Measurements from ENCODE around the gene PPP1R37.

Gene PPP1R37

GRCh38 chr19:45159210-45159970 is 66.4 kb downstream of the PPP1R37 start:
- H3K4me3 ChIP-seq (ENCODE audit: low read length): no peak overlapping the region
- DNase-seq (ENCODE audit: low read depth): no peak
- TF ChIP-seq, protein P1, sequence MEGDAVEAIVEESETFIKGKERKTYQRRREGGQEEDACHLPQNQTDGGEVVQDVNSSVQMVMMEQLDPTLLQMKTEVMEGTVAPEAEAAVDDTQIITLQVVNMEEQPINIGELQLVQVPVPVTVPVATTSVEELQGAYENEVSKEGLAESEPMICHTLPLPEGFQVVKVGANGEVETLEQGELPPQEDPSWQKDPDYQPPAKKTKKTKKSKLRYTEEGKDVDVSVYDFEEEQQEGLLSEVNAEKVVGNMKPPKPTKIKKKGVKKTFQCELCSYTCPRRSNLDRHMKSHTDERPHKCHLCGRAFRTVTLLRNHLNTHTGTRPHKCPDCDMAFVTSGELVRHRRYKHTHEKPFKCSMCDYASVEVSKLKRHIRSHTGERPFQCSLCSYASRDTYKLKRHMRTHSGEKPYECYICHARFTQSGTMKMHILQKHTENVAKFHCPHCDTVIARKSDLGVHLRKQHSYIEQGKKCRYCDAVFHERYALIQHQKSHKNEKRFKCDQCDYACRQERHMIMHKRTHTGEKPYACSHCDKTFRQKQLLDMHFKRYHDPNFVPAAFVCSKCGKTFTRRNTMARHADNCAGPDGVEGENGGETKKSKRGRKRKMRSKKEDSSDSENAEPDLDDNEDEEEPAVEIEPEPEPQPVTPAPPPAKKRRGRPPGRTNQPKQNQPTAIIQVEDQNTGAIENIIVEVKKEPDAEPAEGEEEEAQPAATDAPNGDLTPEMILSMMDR (IDR thresholded peaks at IDR 0.05; ENCODE audit: insufficient read depth, low read depth, low read length, missing control alignments): no peak

- no peak for DNase-seq (ENCODE audit: low read depth)
- H3K4me3 ChIP-seq (ENCODE audit: low read length): no peak overlapping the region
- TF ChIP-seq, protein P1 (IDR thresholded peaks at IDR 0.05; ENCODE audit: insufficient read depth, low read depth, low read length, missing control alignments): no peak
These were observed 67.0 kb downstream of the PPP1R37 start for GRCh38 chr19:45159971-45160324.

DNA sequence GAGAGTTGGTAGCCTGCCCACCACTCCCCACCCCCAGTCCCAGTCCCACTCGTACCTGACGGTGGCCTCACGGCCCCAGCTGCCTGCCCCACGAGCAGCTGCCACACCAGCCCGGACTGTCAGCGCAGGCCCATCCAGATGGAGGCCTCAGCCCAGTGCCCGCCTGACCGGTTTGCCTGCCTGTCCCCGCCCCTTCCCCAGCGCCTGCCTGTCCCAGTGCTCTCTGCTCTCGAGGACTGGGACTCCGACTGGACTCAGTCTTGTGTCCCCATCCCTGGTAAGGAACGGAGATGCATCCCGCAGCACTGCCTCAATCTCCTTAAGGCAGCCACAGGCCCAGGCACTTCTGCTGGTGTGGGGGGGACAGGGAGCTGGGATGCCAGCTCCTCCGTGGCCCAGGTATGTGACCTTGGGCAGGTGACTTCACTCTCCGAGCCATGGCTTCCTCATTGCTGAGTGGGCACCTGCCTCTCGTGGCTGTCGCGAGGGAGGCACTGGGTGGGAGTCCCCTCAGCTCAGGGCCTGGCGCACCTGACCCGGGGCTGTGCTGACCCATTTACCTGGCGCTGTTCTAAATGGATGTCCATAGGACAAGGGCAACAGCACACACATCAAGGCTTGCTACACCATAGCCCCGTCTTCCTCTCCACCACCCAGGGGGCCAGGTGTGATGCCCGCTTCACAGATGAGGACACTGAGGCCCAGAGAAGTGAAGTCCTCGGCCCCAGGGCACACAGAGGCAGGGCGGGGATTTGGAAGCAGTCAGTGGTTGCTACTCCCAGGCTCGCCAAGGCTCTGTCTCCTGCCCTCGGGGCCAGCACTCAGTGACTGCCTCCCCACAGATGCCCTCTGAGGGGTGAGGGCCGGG is 68.1 kb downstream of the PPP1R37 start, which contains the start of gene NKPD1:
NKPD1 (minus strand) TSS at position 113 of the 868 bp plus-strand sequence. CDS start 832 bp downstream, outside the sequence.
- no peak within 1 kb of the TSS for H3K4me3 ChIP-seq (ENCODE audit: low read length)
- peak; percentile 76 for DNase-seq (ENCODE audit: low read depth)
- TF ChIP-seq, protein P1 (IDR thresholded peaks at IDR 0.05; ENCODE audit: insufficient read depth, low read depth, low read length, missing control alignments): no peak

- TF ChIP-seq, protein P1 (IDR thresholded peaks at IDR 0.05; ENCODE audit: insufficient read depth, low read depth, low read length, missing control alignments): peak; percentile 31
- peak overlapping the region; percentile 19 for H3K4me3 ChIP-seq (ENCODE audit: low read length)
- no peak for DNase-seq (ENCODE audit: low read depth)
These were observed 69.0 kb downstream of the PPP1R37 start for GRCh38 chr19:45161738-45162607.

GRCh38 chr19:45162608-45163143 is 69.7 kb downstream of the PPP1R37 start:
- peak; percentile 83 for DNase-seq (ENCODE audit: low read depth)
- TF ChIP-seq, protein P1 (IDR thresholded peaks at IDR 0.05; ENCODE audit: insufficient read depth, low read depth, low read length, missing control alignments): no peak
- peak overlapping the region; percentile 19 for H3K4me3 ChIP-seq (ENCODE audit: low read length)

- no peak for DNase-seq (ENCODE audit: low read depth)
- TF ChIP-seq, protein P1 (IDR thresholded peaks at IDR 0.05; ENCODE audit: insufficient read depth, low read depth, low read length, missing control alignments): no peak
- H3K4me3 ChIP-seq (ENCODE audit: low read length): no peak overlapping the region
These were observed 70.2 kb downstream of the PPP1R37 start for GRCh38 chr19:45163156-45163555.
